H1 (cell line): ENCODE measurements around the gene TMEM130. TPM values are rescaled to one million over a fixed set of nuclear protein-coding genes. Genes with fewer than 3 reads are reported as not detected.

ENCODE experiments used
- CTCF ChIA-PET: fragments of 300-600 bp; sonication (Branson Sonifier 250); formaldehyde crosslinking; loops from one replicate; lab custom pipeline; 2021; ENCODE audit not compliant: partially characterized antibody; lab: Charles Lee
- POLR2A ChIA-PET: fragments of 300-600 bp; sonication (Branson Sonifier 250); formaldehyde crosslinking; loops from one replicate; lab custom pipeline; 2021; ENCODE audit warnings: inconsistent platforms; ENCODE audit not compliant: partially characterized antibody; lab: Charles Lee
- DNase-seq, 2 experiments: peaks; one replicate each; pipeline versions ENCODE4 v3.0.0 to v3.0.0-alpha.2; 2010 to 2022; ENCODE audit warnings: low spot score in 2 of 2, low read depth in 1 of 2, mixed read lengths in 1 of 2
- FAIRE-seq: peaks from 2 replicates; lab custom pipeline; 2011; peaks lifted over from hg19 to GRCh38; lab: Jason Lieb, UNC
- H2AFZ ChIP-seq: 2 replicates; pipeline ENCODE4 v1.8.1; 2012; ENCODE audit warnings: low read length, inconsistent platforms
- H2AK5ac ChIP-seq: 2 replicates; pipeline ENCODE4 v1.6.1; 2013; ENCODE audit warnings: low read depth, low read length
- H2BK120ac ChIP-seq: replicated peaks from 2 replicates; pipeline ENCODE3; 2013; ENCODE audit warnings: low read depth, low read length, inconsistent platforms
- H2BK12ac ChIP-seq: 2 replicates; pipeline ENCODE4 v1.6.1; 2013; ENCODE audit warnings: low read depth, low read length
- H2BK15ac ChIP-seq: 2 replicates; pipeline ENCODE4 v1.6.1; 2013; ENCODE audit warnings: low read length
- H2BK20ac ChIP-seq: 2 replicates; pipeline ENCODE4 v1.6.1; 2013; ENCODE audit warnings: low read length
- H2BK5ac ChIP-seq: 2 replicates; pipeline ENCODE4 v1.6.1; 2013; ENCODE audit warnings: low read depth, low read length
- H3K14ac ChIP-seq: 2 replicates; pipeline ENCODE4 v1.6.1; 2013; ENCODE audit warnings: inconsistent platforms; ENCODE audit not compliant: insufficient read length
- H3K18ac ChIP-seq: 2 replicates; pipeline ENCODE4 v1.6.1; 2013; ENCODE audit warnings: low read length; ENCODE audit errors: extremely low read depth
- H3K23ac ChIP-seq: 2 replicates; pipeline ENCODE4 v1.6.1; 2013; ENCODE audit warnings: inconsistent platforms; ENCODE audit not compliant: insufficient read length
- H3K23me2 ChIP-seq: 2 replicates; pipeline ENCODE4 v1.6.1; 2013; ENCODE audit warnings: low read depth, low read length
- H3K27ac ChIP-seq: 2 replicates; pipeline ENCODE4 v1.6.1; 2011; ENCODE audit warnings: low read depth, low read length, inconsistent platforms
- H3K27me3 ChIP-seq, 4 experiments: replicated peaks in 1 of 4; 1 replicate in 1 of 4; 2 replicates in 3 of 4; pipeline versions ENCODE4 v1.6.1 to v1.8.1; 2011 to 2013; ENCODE audit warnings: low read length in 3 of 4, mild to moderate bottlenecking in 3 of 4, inconsistent platforms in 2 of 4, mixed read lengths in 2 of 4, moderate library complexity in 1 of 4; ENCODE audit not compliant: control insufficient read depth in 3 of 4, insufficient read depth in 3 of 4; ENCODE audit errors: extremely low read depth in 1 of 4
- H3K36me3 ChIP-seq, 4 experiments: 2 replicates each; pipeline versions ENCODE4 v1.6.1 to v1.8.1; 2011 to 2013; ENCODE audit warnings: mild to moderate bottlenecking in 4 of 4, low read length in 3 of 4, moderate library complexity in 2 of 4, control low read depth in 1 of 4, inconsistent platforms in 1 of 4; ENCODE audit not compliant: insufficient read depth in 4 of 4, control insufficient read depth in 2 of 4
- H3K4ac ChIP-seq: replicated peaks from 2 replicates; pipeline ENCODE3; 2013; ENCODE audit warnings: low read length, low read depth, mixed read lengths, inconsistent platforms; ENCODE audit not compliant: insufficient read length
- H3K4me1 ChIP-seq, 4 experiments: replicated peaks in 1 of 4; 1 replicate in 1 of 4; 2 replicates in 3 of 4; pipeline versions ENCODE4 v1.6.1 to v1.8.1; 2011 to 2013; ENCODE audit warnings: low read length in 3 of 4, inconsistent platforms in 2 of 4, mixed read lengths in 1 of 4; ENCODE audit not compliant: insufficient read depth in 4 of 4, control insufficient read depth in 3 of 4
- H3K4me2 ChIP-seq, 2 experiments: 2 replicates each; pipeline versions ENCODE4 v1.6.1 to v1.8.1; 2011 to 2013; ENCODE audit warnings: low read depth in 2 of 2, low read length in 2 of 2, control low read depth in 1 of 2, inconsistent platforms in 1 of 2, mild to moderate bottlenecking in 1 of 2; ENCODE audit not compliant: insufficient read depth in 1 of 2
- H3K4me3 ChIP-seq, 4 experiments: fragments of 200-600, 300-600 bp in 1 of 4; sonication (generic), shearing (Covaris generic), sonication (Bioruptor Twin) in 1 of 4; 2 replicates each; pipeline versions ENCODE4 v1.5.1 to v1.8.1; 2011 to 2016; ENCODE audit warnings: low read length in 4 of 4, low read depth in 3 of 4, control low read depth in 2 of 4, inconsistent platforms in 2 of 4, mild to moderate bottlenecking in 2 of 4, mixed read lengths in 1 of 4, moderate library complexity in 1 of 4; ENCODE audit not compliant: insufficient read depth in 2 of 4; ENCODE audit errors: extremely low read depth in 1 of 4
- H3K56ac ChIP-seq: replicated peaks from 2 replicates; pipeline ENCODE3; 2013; ENCODE audit warnings: low read depth, mild to moderate bottlenecking, mixed read lengths, low read length, inconsistent platforms; ENCODE audit not compliant: insufficient read length
- H3K79me1 ChIP-seq: 2 replicates; pipeline ENCODE4 v1.6.1; 2013; ENCODE audit warnings: low read depth, low read length, control low read depth
- H3K79me2 ChIP-seq, 2 experiments: 2 replicates each; pipeline versions ENCODE4 v1.6.1 to v1.8.1; 2012 to 2013; ENCODE audit warnings: low read length in 2 of 2, mild to moderate bottlenecking in 2 of 2, inconsistent platforms in 1 of 2; ENCODE audit not compliant: insufficient read depth in 2 of 2, control insufficient read depth in 1 of 2
- H3K9ac ChIP-seq, 4 experiments: replicated peaks in 1 of 4; 1 replicate in 1 of 4; 2 replicates in 3 of 4; pipeline versions ENCODE4 v1.6.1 to v1.8.1; 2011 to 2013; ENCODE audit warnings: low read depth in 3 of 4, low read length in 3 of 4, control low read depth in 2 of 4, mild to moderate bottlenecking in 2 of 4, moderate library complexity in 2 of 4, inconsistent platforms in 1 of 4; ENCODE audit errors: extremely low read depth in 1 of 4
- H3K9me3 ChIP-seq, 2 experiments: 2 replicates each; pipeline versions ENCODE4 v1.6.1 to v1.8.1; 2012 to 2013; ENCODE audit warnings: mild to moderate bottlenecking in 2 of 2, moderate library complexity in 2 of 2, control low read depth in 1 of 2, inconsistent platforms in 1 of 2, low read depth in 1 of 2, low read length in 1 of 2, mixed read lengths in 1 of 2; ENCODE audit not compliant: insufficient read depth in 2 of 2
- H4K20me1 ChIP-seq, 2 experiments: replicated peaks in 1 of 2; 2 replicates each; pipeline versions ENCODE3 to v1.8.1; 2011 to 2013; ENCODE audit warnings: inconsistent platforms in 2 of 2, low read length in 2 of 2, mild to moderate bottlenecking in 1 of 2; ENCODE audit not compliant: insufficient read depth in 2 of 2, control insufficient read depth in 1 of 2
- H4K5ac ChIP-seq: 2 replicates; pipeline ENCODE4 v1.6.1; 2013; ENCODE audit warnings: low read length, low read depth, mixed read lengths, inconsistent platforms; ENCODE audit not compliant: insufficient read length
- H4K8ac ChIP-seq: 2 replicates; pipeline ENCODE4 v1.8.0; 2013; ENCODE audit warnings: mild to moderate bottlenecking, moderate library complexity, low read length, inconsistent platforms; ENCODE audit not compliant: insufficient read depth; ENCODE audit errors: extremely low read depth
- H4K91ac ChIP-seq: replicated peaks from 2 replicates; pipeline ENCODE3; 2013; ENCODE audit warnings: low read length, mixed read lengths, inconsistent platforms; ENCODE audit not compliant: insufficient read length
- BCL11A ChIP-seq, 2 experiments: IDR thresholded peaks; one replicate each; pipeline ENCODE4 v1.6.1; 2011; ENCODE audit warnings: low read depth in 2 of 2, low read length in 2 of 2, mild to moderate bottlenecking in 2 of 2
- CTBP2 ChIP-seq: IDR thresholded peaks from 2 replicates; pipeline ENCODE4 v1.7.0; 2011; ENCODE audit warnings: borderline replicate concordance, mild to moderate bottlenecking, moderate library complexity, mixed read lengths, low read length; ENCODE audit not compliant: insufficient read depth, insufficient read length
- GABPA ChIP-seq: IDR thresholded peaks from 2 replicates; pipeline ENCODE4 v1.6.1; 2011; ENCODE audit warnings: mild to moderate bottlenecking, low read length, moderate library complexity, borderline replicate concordance; ENCODE audit not compliant: insufficient read depth
- HDAC6 ChIP-seq: IDR thresholded peaks from one replicate; pipeline ENCODE4 v1.7.1; 2012; ENCODE audit warnings: low read depth, mild to moderate bottlenecking, inconsistent platforms, low read length, moderate library complexity
- JUND ChIP-seq: IDR thresholded peaks from 2 replicates; pipeline ENCODE4 v1.6.1; 2011; ENCODE audit warnings: mild to moderate bottlenecking, improper control_type of control experiment, low read length
- POLR2AphosphoS5 ChIP-seq: IDR thresholded peaks from 2 replicates; pipeline ENCODE4 v1.6.1; 2011; ENCODE audit warnings: low read depth, low read length
- RBBP5 ChIP-seq: IDR thresholded peaks from 2 replicates; pipeline ENCODE4 v1.7.1; 2012; ENCODE audit warnings: low read depth, mild to moderate bottlenecking, inconsistent platforms, low read length, moderate library complexity, borderline replicate concordance
- RFX5 ChIP-seq: IDR thresholded peaks from 2 replicates; pipeline ENCODE4 v1.6.1; 2011; ENCODE audit warnings: low read depth, low read length, improper control_type of control experiment, borderline replicate concordance
- RXRA ChIP-seq: IDR thresholded peaks from 2 replicates; pipeline ENCODE4 v1.6.1; 2011; ENCODE audit warnings: low read depth, mild to moderate bottlenecking, low read length, moderate library complexity; ENCODE audit not compliant: insufficient read depth
- SAP30 ChIP-seq: fragments of 300-600 bp; sonication (generic); IDR thresholded peaks from 2 replicates; pipeline ENCODE4 v1.7.1; 2012; ENCODE audit warnings: low read length, moderate library complexity, mild to moderate bottlenecking, inconsistent platforms; ENCODE audit not compliant: insufficient read depth, insufficient replicate concordance
- SRF ChIP-seq: IDR thresholded peaks from 2 replicates; pipeline ENCODE4 v1.6.1; 2011; ENCODE audit warnings: mild to moderate bottlenecking, low read depth, low read length, moderate library complexity
- WGBS, 2 experiments: shearing (Covaris generic) in 1 of 2; methylation state at CpG; one replicate each; pipeline versions ENCODE4 v1.1.6 to v1.1.7; 2013 to 2015; ENCODE audit warnings: low lambda C conversion rate in 2 of 2, mixed read lengths in 2 of 2, inconsistent platforms in 1 of 2, low coverage in 1 of 2, missing lambda C conversion rate in 1 of 2; ENCODE audit not compliant: insufficient replicate concordance in 2 of 2, insufficient coverage in 1 of 2, insufficient read length in 1 of 2; ENCODE audit errors: extremely low coverage in 1 of 2, missing lambda C conversion rate in 1 of 2; 5-methylcytosine and 5-hydroxymethylcytosine counted together
- polyA plus RNA-seq, 7 experiments: library from polyadenylated mRNA; depleted of rRNA in 3 of 7; stranded (reverse) in 5 of 7; unstranded in 2 of 7; fragments of >200 nt in 5 of 7; fragments of 200-250 nt in 2 of 7; gene quantifications; 1 replicate in 5 of 7; 2 replicates in 1 of 7; 4 replicates in 1 of 7; pipeline versions ENCODE4 v1.2.1 to v1.2.3, GENCODE V29; 2011 to 2013; ENCODE audit warnings: missing spikeins in 2 of 7, mixed read lengths in 2 of 7
- total RNA-seq: library from RNA; stranded (reverse); fragmentation: NEBNext Ultra II Directional; extraction: Animal tissue kit (Norgen Biotek cat#: 25700); gene quantifications from 2 replicates; pipeline ENCODE4 v1.2.1, GENCODE V29; 2021
- TF ChIP-seq, protein P1 (sequence below): IDR thresholded peaks from 2 replicates; pipeline ENCODE4 v1.6.1; 2012; ENCODE audit warnings: low read length, inconsistent platforms

Gene TMEM130
- total and polyA plus RNA-seq, 2 of the 8 experiments (the other 6 are each of a cell fraction or from before 2014, with no cell fraction given) = 2.9 to 6.6 TPM

GRCh38 chr7:98866351-98866750 is 3.5 kb downstream of the TMEM130 start:
- H3K27me3 ChIP-seq = peaks cover 8 to 30% (median 22%) of the 10 kb centered on the region in 4 experiments
- no peaks in the 10 kb centered on the region for H3K36me3 ChIP-seq
- FAIRE-seq = no peak
- H3K4me3 ChIP-seq = no peak overlapping the region
- no peaks in the 10 kb centered on the region for H3K79me2 ChIP-seq
- H3K79me1 ChIP-seq = no peaks in the 10 kb centered on the region
- H3K56ac ChIP-seq = no peak overlapping the region
- H3K9me3 ChIP-seq = no peaks in the 10 kb centered on the region
- H2AK5ac ChIP-seq = no peak overlapping the region
- no peak overlapping the region for H2BK5ac ChIP-seq
- H4K20me1 ChIP-seq = no peaks in the 10 kb centered on the region
- H4K91ac ChIP-seq = no peak overlapping the region
- no peak overlapping the region for H2BK12ac ChIP-seq
- no peak overlapping the region for H2BK20ac ChIP-seq
- no peak overlapping the region for H3K14ac ChIP-seq
- H2BK120ac ChIP-seq = no peak overlapping the region
- 83% methylated on average over 12 of the region's 12 CpGs; no CpG with 5 or more reads in 1 of the 2 experiments for WGBS, 2 experiments
- H3K4ac ChIP-seq = no peak overlapping the region
- no peak overlapping the region for H3K27ac ChIP-seq
- H3K23me2 ChIP-seq = peaks cover 11% of the 10 kb centered on the region; the same call in 1 of the 2 replicates
- H3K9ac ChIP-seq = no peak overlapping the region
- H3K18ac ChIP-seq = no peak overlapping the region
- H2BK15ac ChIP-seq = no peak overlapping the region
- H2AFZ ChIP-seq = no peak overlapping the region
- no peak overlapping the region for H3K23ac ChIP-seq
- DNase-seq = no peak
- H4K5ac ChIP-seq = no peak overlapping the region
- H3K4me1 ChIP-seq = peaks cover 0 to 14% (median 7%) of the 10 kb centered on the region in 4 experiments; a peak in 5 of 7 replicates
- ChIA-PET CTCF (interaction anchor here (0.6 to 1.1 kb wide), 3 partner anchors 25 to 34 kb away, joined by 3 to 5 read pairs (median 4); no protein-coding TSS in a partner anchor), POLR2A (interaction anchor here (1.4 to 2.3 kb wide), 2 partner anchors 12 kb away, joined by 3 to 12 read pairs; partner anchors contain the start of gene TRRAP)
- no peak overlapping the region for H3K4me2 ChIP-seq
- no peak overlapping the region for H4K8ac ChIP-seq
- TF ChIP-seq RFX5 = no peak
- no peak for TF ChIP-seq HDAC6
- no peak for TF ChIP-seq JUND
- no peak for TF ChIP-seq SRF
- TF ChIP-seq SAP30 = no peak
- no peak for TF ChIP-seq GABPA
- TF ChIP-seq, protein P1, sequence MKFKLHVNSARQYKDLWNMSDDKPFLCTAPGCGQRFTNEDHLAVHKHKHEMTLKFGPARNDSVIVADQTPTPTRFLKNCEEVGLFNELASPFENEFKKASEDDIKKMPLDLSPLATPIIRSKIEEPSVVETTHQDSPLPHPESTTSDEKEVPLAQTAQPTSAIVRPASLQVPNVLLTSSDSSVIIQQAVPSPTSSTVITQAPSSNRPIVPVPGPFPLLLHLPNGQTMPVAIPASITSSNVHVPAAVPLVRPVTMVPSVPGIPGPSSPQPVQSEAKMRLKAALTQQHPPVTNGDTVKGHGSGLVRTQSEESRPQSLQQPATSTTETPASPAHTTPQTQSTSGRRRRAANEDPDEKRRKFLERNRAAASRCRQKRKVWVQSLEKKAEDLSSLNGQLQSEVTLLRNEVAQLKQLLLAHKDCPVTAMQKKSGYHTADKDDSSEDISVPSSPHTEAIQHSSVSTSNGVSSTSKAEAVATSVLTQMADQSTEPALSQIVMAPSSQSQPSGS = no peak
- no peak for TF ChIP-seq CTBP2
- no peak for TF ChIP-seq RBBP5
- TF ChIP-seq BCL11A (IDR thresholded peaks at IDR 0.05; ENCODE audit: low read depth in 2 of 2, low read length in 2 of 2) = no peak
- TF ChIP-seq RXRA = no peak
- TF ChIP-seq POLR2AphosphoS5 = no peak
